Cortex of kidney (tissue), 1 donor: ENCODE data around the gene LCE3C.
"Not testable (repeated sequence)": the region's sequence is repeated elsewhere in the genome, so short reads cannot be mapped to it uniquely, and the experiment has no call there.

Experiments
- DNase-seq: peaks from one replicate; lab custom pipeline; 2025; lab: John Stamatoyannopoulos, UW

LCE3C gene

GRCh38 chr1:152599934-152600333, at the start of gene LCE3C:
Gene LCE3C (plus strand): TSS chr1:152600234. CDS start chr1:152600732, 498 bp downstream.
- DNase-seq = no peak

DNA sequence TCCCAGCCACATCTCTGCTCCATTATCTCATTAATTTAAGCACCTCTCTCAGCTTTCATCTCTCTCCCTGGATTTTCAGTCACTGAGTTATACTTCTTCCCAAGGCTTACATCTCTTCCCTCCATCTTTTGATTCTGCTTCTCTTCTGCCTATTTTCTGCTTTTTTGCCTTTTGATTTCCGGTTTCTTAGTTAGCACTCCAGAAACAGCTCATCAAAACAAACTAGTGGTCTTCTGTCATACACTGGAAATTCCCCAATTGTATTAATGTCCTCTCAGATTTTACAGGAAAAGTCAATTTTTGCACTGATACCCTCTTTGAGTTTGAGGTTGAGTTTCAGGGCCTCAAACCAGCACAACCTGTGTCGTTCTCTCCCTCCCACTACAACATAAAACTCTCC, 34.9 kb upstream of the LCE3C start:
- DNase-seq = no peak

- no peak for DNase-seq
Measured at GRCh38 chr1:152565535-152566215, 34.4 kb upstream of the LCE3C start.

GRCh38 chr1:152566681-152567080, 33.4 kb upstream of the LCE3C start, which contains the start of gene LCE3E:
Gene LCE3E (minus strand): TSS chr1:152566780. CDS start chr1:152566208, 572 bp downstream.
- DNase-seq = no peak

DNA sequence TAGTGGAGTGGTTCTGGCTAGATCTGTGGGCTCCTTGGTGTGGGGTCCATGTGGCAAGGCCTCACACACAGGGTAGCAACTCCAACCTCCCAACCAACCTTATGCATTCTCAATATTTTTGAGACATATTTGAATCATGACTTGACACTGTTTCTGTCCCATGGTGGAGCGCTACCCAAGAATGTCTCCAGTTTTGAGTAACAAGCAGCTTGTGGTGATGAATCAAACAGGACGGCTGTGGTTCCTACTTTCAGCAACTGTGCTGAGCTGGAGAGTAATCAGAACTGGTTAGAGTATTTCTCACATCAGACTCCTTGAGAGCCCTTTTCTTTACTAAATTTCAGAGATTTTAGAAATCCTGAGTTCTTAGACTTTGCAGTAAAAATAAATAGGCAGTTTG, 22.9 kb upstream of the LCE3C start:
- no peak for DNase-seq

GRCh38 chr1:152579526-152579925, 20.5 kb upstream of the LCE3C start:
- not testable (repeated sequence) for DNase-seq

- no peak for DNase-seq
Measured at GRCh38 chr1:152580433-152580832, 19.6 kb upstream of the LCE3C start, which contains the start of gene LCE3D. Gene LCE3D (minus strand): TSS chr1:152580516. CDS start chr1:152579936, 580 bp downstream.

DNA sequence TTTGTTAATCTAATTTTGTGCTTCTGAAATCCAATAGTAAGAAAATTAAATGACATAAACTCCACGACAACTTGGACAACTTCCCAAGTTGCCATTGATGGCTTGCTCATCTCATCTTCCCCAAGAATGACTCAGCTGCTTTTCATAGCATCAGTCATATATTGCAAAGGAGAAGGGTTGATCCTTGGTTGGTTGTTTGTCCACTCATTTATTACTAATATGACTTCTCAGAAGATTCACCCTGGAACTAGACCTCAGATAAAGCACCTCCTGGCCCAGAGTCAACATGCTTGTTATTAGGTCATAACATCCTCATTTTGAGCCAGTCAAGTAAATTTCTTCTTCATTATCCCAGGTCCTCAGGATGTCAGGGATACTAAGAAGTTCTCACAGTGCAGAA, 17.4 kb upstream of the LCE3C start:
- no peak for DNase-seq

- DNase-seq = no peak
Measured at GRCh38 chr1:152585586-152585985, 14.4 kb upstream of the LCE3C start.

DNA sequence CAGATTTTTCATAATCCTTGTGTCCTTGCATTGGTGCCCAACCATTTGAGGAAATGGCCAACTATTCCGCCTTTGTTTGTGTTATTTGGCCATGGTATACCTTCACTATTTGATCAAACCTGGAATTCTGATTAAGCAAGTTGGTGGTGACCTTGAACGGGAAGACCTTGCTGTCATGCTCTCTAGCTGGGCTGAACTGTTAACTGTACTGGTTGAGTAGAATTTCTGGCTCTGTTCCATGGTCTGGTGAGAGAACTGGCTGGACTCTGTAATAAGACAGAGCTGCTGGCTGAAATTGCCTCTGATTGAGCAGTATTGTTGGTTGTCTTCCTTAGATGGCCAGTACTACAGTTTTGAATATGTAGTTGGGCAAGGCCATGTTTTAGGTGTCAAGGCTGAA, 3.0 kb upstream of the LCE3C start:
- DNase-seq = no peak

DNA sequence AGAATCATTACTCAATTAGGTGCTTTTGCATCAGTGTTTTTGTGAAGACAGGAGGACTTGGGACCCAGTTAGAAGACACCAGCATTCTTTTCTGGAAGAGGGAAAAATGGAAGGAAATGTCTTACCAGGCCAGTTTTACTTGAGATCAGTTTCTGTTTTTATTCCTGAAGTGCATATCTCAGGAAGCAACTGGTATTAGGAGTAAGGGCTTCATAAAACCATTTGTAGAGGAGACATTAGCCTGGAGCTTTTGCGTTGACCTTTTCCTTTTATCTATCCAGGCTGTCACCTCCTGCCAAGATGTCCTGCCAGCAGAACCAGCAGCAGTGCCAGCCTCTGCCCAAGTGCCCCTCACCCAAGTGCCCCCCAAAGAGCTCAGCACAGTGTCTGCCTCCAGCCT, 13.5 kb downstream of the LCE3C start, which contains the start of gene LCE3B:
TSS of gene LCE3B (plus strand) at position 301 of the 400 bp plus-strand sequence. CDS start at position 301, 0 bp downstream.
- DNase-seq = no peak

DNA sequence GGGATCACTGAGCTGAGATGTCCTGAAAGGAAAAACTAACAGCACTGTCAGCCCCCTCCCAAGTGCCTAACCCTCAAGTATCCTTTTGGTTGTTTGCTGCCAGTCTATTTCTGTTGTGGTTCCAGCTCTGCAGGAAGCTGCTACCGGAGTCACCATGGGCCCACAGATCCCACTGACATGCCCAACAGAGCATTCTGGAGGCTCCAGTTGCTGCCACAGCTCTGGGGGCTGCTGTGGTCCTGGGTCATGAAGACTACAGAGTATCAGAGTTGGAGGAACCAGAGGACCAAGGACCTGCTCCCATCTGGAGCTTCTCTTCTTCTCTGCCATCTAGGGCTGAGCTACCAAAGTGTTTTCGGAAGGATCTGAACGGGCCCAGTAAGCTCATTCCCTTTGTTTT, 22.0 kb downstream of the LCE3C start:
- DNase-seq = no peak

DNA sequence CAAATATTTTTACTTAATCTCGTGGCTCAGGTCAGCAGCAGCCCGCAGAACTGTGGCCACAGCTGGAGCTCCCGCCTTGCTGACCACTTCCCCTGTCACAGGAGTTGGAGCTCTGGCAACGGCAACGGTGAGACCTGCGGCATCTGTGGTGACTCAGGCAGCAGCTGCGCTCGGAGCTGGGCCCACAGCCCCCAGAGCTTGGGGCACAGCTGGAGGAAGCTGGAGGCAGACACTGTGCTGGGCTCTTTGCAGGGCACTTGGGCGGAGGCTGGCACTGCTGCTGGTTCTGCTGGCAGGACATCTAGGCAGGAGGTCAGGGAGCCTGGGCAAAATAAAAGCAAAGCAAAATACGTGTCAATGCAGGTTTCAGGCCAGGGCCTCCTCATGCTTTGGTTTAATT, 22.8 kb downstream of the LCE3C start, which contains the start of gene LCE3A:
TSS of gene LCE3A (minus strand) at position 301 of the 400 bp plus-strand sequence. CDS start at position 301, 0 bp downstream.
- no peak for DNase-seq

DNA sequence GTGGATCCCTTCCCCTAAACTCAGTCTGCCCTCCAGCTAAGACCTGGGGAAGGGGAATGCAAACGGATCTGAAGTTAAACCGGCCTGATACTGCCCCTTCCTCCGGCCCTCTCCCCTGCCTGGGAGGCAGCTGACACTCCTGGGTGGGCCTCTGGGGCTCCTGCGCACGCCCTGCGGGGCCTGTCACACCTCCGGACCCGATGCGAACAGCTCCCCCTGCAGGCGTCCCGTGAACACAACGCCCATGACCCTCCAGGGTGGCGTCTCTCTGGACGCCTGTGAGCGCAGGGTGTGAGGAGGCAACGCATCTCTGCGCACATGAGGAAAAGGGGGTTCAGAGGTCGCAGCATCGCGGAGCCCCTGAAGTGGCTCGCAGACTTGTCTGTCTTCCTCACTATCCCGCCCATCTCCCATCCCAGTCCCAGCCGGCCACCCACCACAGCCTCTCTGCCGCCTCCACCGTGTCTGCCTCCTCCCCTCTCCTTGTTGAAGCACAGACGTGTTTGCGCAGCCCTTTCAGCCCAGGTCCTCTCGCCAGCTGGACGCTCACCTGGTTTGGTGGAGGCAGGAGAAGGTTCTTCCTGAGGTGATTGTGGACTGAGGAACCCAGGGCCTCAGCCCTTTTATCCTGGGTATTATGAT, 23.3 kb downstream of the LCE3C start:
- no peak for DNase-seq

- no peak for DNase-seq
Measured at GRCh38 chr1:152626744-152627143, 26.7 kb downstream of the LCE3C start.

GRCh38 chr1:152630596-152630995, 30.6 kb downstream of the LCE3C start:
- DNase-seq = no peak

DNA sequence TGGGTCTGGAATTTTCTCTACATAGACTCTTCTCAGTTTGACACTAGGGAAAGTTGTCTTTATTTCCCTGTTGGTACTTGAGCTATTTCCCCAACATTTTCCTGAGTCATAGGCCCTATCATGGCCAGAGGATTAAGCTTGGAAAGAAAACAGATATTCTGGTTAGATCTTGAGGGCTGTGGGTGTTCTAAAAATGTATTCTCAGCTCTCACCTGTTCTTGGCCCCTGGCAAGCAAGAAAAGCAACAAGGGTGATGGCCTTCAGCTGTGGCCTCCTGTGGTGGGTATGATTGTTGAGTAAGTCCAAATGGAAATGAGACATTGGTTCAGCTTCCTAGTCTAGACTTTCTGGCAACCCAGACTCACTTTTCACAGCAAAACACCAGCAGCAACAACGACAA, 40.3 kb downstream of the LCE3C start:
- no peak for DNase-seq

DNA sequence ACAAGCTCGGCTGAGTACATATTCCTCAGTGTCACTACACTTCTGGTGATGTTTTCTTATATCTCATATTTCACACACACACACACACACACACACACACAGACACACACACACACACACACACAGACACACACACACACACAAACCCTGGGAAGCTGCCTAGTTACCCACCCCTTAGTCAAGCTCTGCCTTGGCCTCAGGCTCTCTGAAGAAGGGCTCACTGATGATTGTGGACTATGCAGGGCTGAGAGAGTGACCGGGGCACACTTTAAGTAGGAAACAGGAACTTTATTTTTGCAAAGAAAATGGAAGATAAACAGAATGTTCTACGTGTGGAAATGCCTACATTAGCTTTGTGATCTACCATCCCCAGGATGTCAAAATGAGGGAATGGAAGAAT, 43.9 kb downstream of the LCE3C start:
- no peak for DNase-seq

- no peak for DNase-seq
Measured at GRCh38 chr1:152645146-152645545, 45.1 kb downstream of the LCE3C start.

DNA sequence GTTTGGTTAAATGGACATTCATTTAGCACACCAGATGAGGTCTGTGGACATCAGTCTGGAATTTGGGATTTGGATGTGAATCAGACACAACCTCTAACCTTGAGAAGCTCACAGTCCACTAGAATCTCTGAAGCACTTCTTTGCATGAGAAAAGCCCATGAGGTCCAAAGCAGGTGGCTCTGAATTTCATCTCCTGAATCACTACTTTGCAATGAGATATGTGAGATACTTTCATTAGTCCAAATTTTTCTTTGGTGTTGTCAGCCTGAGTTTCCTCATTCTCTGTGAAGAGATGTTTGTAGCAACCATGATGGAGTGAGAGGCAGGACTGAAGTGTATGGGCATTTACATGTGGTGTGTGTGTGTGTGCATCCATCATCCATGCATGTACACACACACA, 46.6 kb downstream of the LCE3C start:
- no peak for DNase-seq
